ENCODE measurements around the gene MTHFD2L. TPM values are rescaled to one million over a fixed set of nuclear protein-coding genes. Genes with fewer than 3 reads are reported as not detected.

The MTHFD2L gene
- total RNA-seq, 2 donors from 2014 or later: 7.3 to 7.6 TPM

- DNase-seq (ENCODE audit: low spot score in 2 of 2) (no peak), ATAC-seq (no peak)
- Mint-ChIP-seq H3K9me3 (no peaks in the 10 kb centered on the region), H3K36me3 (no peaks in the 10 kb centered on the region), H3K27ac (no peak overlapping the region)
Observed at GRCh38 chr4:74294681-74295080, 136.8 kb downstream of the MTHFD2L start.

- no peak for ATAC-seq
- Mint-ChIP-seq H3K9me3 (no peaks in the 10 kb centered on the region), H3K27ac (no peak overlapping the region), H3K36me3 (no peaks in the 10 kb centered on the region)
- DNase-seq (ENCODE audit: low spot score in 2 of 2): no peak
Observed at GRCh38 chr4:74297539-74297938, 139.6 kb downstream of the MTHFD2L start.

- DNase-seq (ENCODE audit: low spot score in 2 of 2) (no peak), ATAC-seq (no peak)
- no peaks in the 10 kb centered on the region for H3K9me3 Mint-ChIP-seq
- H3K27ac Mint-ChIP-seq: no peak overlapping the region
- no peaks in the 10 kb centered on the region for H3K36me3 Mint-ChIP-seq
Observed at GRCh38 chr4:74304095-74304625, 146.2 kb downstream of the MTHFD2L start.

GRCh38 chr4:74305000-74305399 lies 147.1 kb downstream of the MTHFD2L start:
- Mint-ChIP-seq H3K27ac (no peak overlapping the region), H3K36me3 (no peaks in the 10 kb centered on the region), H3K9me3 (no peaks in the 10 kb centered on the region)
- no peak for ATAC-seq
- no peak for DNase-seq (ENCODE audit: low spot score in 2 of 2)

GRCh38 chr4:74307170-74307569 lies 149.3 kb downstream of the MTHFD2L start:
- no peak for DNase-seq (ENCODE audit: low spot score in 2 of 2)
- no peak overlapping the region for H3K27ac Mint-ChIP-seq
- H3K9me3 Mint-ChIP-seq: no peaks in the 10 kb centered on the region
- H3K36me3 Mint-ChIP-seq: no peaks in the 10 kb centered on the region
- ATAC-seq: no peak

GRCh38 chr4:74308215-74308614 lies 150.3 kb downstream of the MTHFD2L start, which contains the start of gene EPGN:
TSS of gene EPGN (plus strand) at chr4:74308470. CDS start at chr4:74308534, 64 bp downstream.
- DNase-seq (ENCODE audit: low spot score in 2 of 2): no peak
- Mint-ChIP-seq H3K9me3 (no peaks in the 10 kb centered on the region), H3K36me3 (no peaks in the 10 kb centered on the region), H3K27ac (peak within 1 kb of the TSS in 1 of 2 donors; percentile 12)
- ATAC-seq: peak in 1 of 2 donors; percentile 43

- no peak for DNase-seq (ENCODE audit: low spot score in 2 of 2)
- no peak for ATAC-seq
- H3K27ac Mint-ChIP-seq: no peak overlapping the region
- H3K36me3 Mint-ChIP-seq: no peaks in the 10 kb centered on the region
- H3K9me3 Mint-ChIP-seq: no peaks in the 10 kb centered on the region
Observed at GRCh38 chr4:74309223-74309622, 151.3 kb downstream of the MTHFD2L start.

GRCh38 chr4:74311696-74312313 lies 153.9 kb downstream of the MTHFD2L start:
- Mint-ChIP-seq H3K27ac (no peak overlapping the region), H3K36me3 (no peaks in the 10 kb centered on the region), H3K9me3 (no peaks in the 10 kb centered on the region)
- DNase-seq (ENCODE audit: low spot score in 2 of 2) (peak in 1 of 2 donors; percentile 28), ATAC-seq (peak in 1 of 2 donors; percentile 50)

GRCh38 chr4:74314329-74314728 lies 156.4 kb downstream of the MTHFD2L start:
- H3K27ac Mint-ChIP-seq: no peak overlapping the region
- ATAC-seq (no peak), DNase-seq (ENCODE audit: low spot score in 2 of 2) (no peak)
- no peaks in the 10 kb centered on the region for H3K36me3 Mint-ChIP-seq
- H3K9me3 Mint-ChIP-seq: no peaks in the 10 kb centered on the region

GRCh38 chr4:74314944-74315343 lies 157.0 kb downstream of the MTHFD2L start:
- no peak overlapping the region for H3K27ac Mint-ChIP-seq
- H3K9me3 Mint-ChIP-seq: no peaks in the 10 kb centered on the region

GRCh38 chr4:74315376-74315775 lies 157.5 kb downstream of the MTHFD2L start:
- ATAC-seq (no peak), DNase-seq (ENCODE audit: low spot score in 2 of 2) (no peak)
- H3K9me3 Mint-ChIP-seq: no peaks in the 10 kb centered on the region
- H3K36me3 Mint-ChIP-seq: no peaks in the 10 kb centered on the region
- H3K27ac Mint-ChIP-seq: no peak overlapping the region

More at GRCh38 chr4:74314944-74315343, 157.0 kb downstream of the MTHFD2L start:
- no peak for ATAC-seq
- no peak for DNase-seq (ENCODE audit: low spot score in 2 of 2)
- no peaks in the 10 kb centered on the region for H3K36me3 Mint-ChIP-seq

GRCh38 chr4:74316397-74316796 lies 158.5 kb downstream of the MTHFD2L start:
- no peak for DNase-seq (ENCODE audit: low spot score in 2 of 2)
- Mint-ChIP-seq H3K9me3 (no peaks in the 10 kb centered on the region), H3K36me3 (no peaks in the 10 kb centered on the region), H3K27ac (no peak overlapping the region)
- ATAC-seq: no peak

- no peaks in the 10 kb centered on the region for H3K36me3 Mint-ChIP-seq
Observed at GRCh38 chr4:74317616-74318246, 159.8 kb downstream of the MTHFD2L start.

GRCh38 chr4:74318276-74318675 lies 160.4 kb downstream of the MTHFD2L start:
- no peak for ATAC-seq
- H3K36me3 Mint-ChIP-seq: no peaks in the 10 kb centered on the region
- DNase-seq (ENCODE audit: low spot score in 2 of 2): no peak
- no peak overlapping the region for H3K27ac Mint-ChIP-seq
- no peaks in the 10 kb centered on the region for H3K9me3 Mint-ChIP-seq

More at GRCh38 chr4:74317616-74318246, 159.8 kb downstream of the MTHFD2L start:
- H3K27ac Mint-ChIP-seq: no peak overlapping the region
- no peaks in the 10 kb centered on the region for H3K9me3 Mint-ChIP-seq
- ATAC-seq (no peak), DNase-seq (ENCODE audit: low spot score in 2 of 2) (no peak)

- Mint-ChIP-seq H3K27ac (no peak overlapping the region), H3K9me3 (no peaks in the 10 kb centered on the region), H3K36me3 (no peaks in the 10 kb centered on the region)
- no peak for ATAC-seq
- DNase-seq (ENCODE audit: low spot score in 2 of 2): no peak
Observed at GRCh38 chr4:74319470-74319869, 161.6 kb downstream of the MTHFD2L start.

- DNase-seq (ENCODE audit: low spot score in 2 of 2): peak in 1 of 2 donors; percentile 28
- Mint-ChIP-seq H3K27ac (no peak overlapping the region), H3K9me3 (no peaks in the 10 kb centered on the region), H3K36me3 (no peaks in the 10 kb centered on the region)
- peak; percentile 73 to 99 for ATAC-seq
Observed at GRCh38 chr4:74320559-74321118, 162.7 kb downstream of the MTHFD2L start.

GRCh38 chr4:74322301-74322700 lies 164.4 kb downstream of the MTHFD2L start:
- Mint-ChIP-seq H3K27ac (no peak overlapping the region), H3K36me3 (no peaks in the 10 kb centered on the region), H3K9me3 (no peaks in the 10 kb centered on the region)
- ATAC-seq (no peak), DNase-seq (ENCODE audit: low spot score in 2 of 2) (no peak)
